Lung (tissue), 12 donors: ENCODE measurements around the gene VPS33A. TPM values are rescaled to one million over a fixed set of nuclear protein-coding genes. Genes with fewer than 3 reads are reported as not detected.

Experiments
- ATAC-seq: fragments of 200-7000 bp; cut with Tn5 transposase; one replicate; pipeline ENCODE4 v1.9.1; 2020; ENCODE audit warnings: moderate number of reproducible peaks; ENCODE audit not compliant: insufficient read depth, low FRiP score
- DNase-seq, 3 donors: peaks; one replicate each; pipeline ENCODE4 v3.0.0-alpha.2; 2013 to 2017
- H3K27ac ChIP-seq, 2 donors: one replicate each; pipeline ENCODE4 v1.5.1; 2013; ENCODE audit warnings: mild to moderate bottlenecking in 2 of 2, moderate library complexity in 2 of 2, control low read depth in 1 of 2, inconsistent platforms in 1 of 2, low read depth in 1 of 2, low read length in 1 of 2
- H3K27me3 ChIP-seq, 3 donors: one replicate each; pipeline ENCODE4 v1.5.1; 2013; ENCODE audit warnings: low read length in 2 of 3; ENCODE audit not compliant: control insufficient read depth in 3 of 3, insufficient read depth in 3 of 3
- H3K36me3 ChIP-seq, 4 donors: one replicate each; pipeline ENCODE4 v1.5.1; 2013; ENCODE audit warnings: low read length in 4 of 4, mild to moderate bottlenecking in 1 of 4, moderate library complexity in 1 of 4; ENCODE audit not compliant: control insufficient read depth in 4 of 4, insufficient read depth in 4 of 4
- H3K4me1 ChIP-seq, 5 donors: one replicate each; pipeline ENCODE4 v1.5.1; 2013; ENCODE audit warnings: low read length in 5 of 5, mild to moderate bottlenecking in 2 of 5, moderate library complexity in 1 of 5; ENCODE audit not compliant: control insufficient read depth in 5 of 5, insufficient read depth in 5 of 5
- H3K4me3 ChIP-seq: one replicate; pipeline ENCODE4 v1.5.1; 2013; ENCODE audit warnings: mild to moderate bottlenecking, control low read depth, moderate library complexity
- H3K9ac ChIP-seq, 2 donors: one replicate each; pipeline ENCODE4 v1.5.1; 2013; ENCODE audit warnings: low read length in 2 of 2, control low read depth in 1 of 2; ENCODE audit not compliant: insufficient read depth in 1 of 2
- H3K9me3 ChIP-seq, 4 donors: one replicate each; pipeline ENCODE4 v1.5.1; 2013; ENCODE audit warnings: low read length in 3 of 4, mild to moderate bottlenecking in 1 of 4, moderate library complexity in 1 of 4; ENCODE audit not compliant: control insufficient read depth in 4 of 4, insufficient read depth in 3 of 4
- CTCF ChIP-seq: IDR thresholded peaks from 2 replicates; pipeline ENCODE4 v1.5.1; 2012; ENCODE audit warnings: mild to moderate bottlenecking; ENCODE audit errors: control extremely low read depth, extremely low read depth
- WGBS, 2 donors: extraction: QIAGEN DNeasy Blood & Tissue Kit; methylation state at CpG; one replicate each; pipeline ENCODE4 v1.1.7; 2013; 5-methylcytosine and 5-hydroxymethylcytosine counted together
- polyA plus RNA-seq, 2 donors: library from polyadenylated mRNA; stranded (reverse); fragments of 200-250 nt; gene quantifications; one replicate each; pipeline ENCODE4 v1.2.1, GENCODE V29; 2013
- total RNA-seq, 2 donors: library from RNA; depleted of rRNA in 1 of 2; stranded (reverse); fragments of >200 nt in 1 of 2; gene quantifications; one replicate each; pipeline ENCODE4 v1.2.1, GENCODE V29; 2014 to 2021
- donor health status: control.
- donor health status: control.
- donor health status: Bipolar disorder and iron deficiency.
- donor health status: healthy.
- donor health status: DM: yes; HTN: yes; CAD: no.

The VPS33A gene
- total and polyA plus RNA-seq, 4 donors = 8.1 to 17.6 (median 15.4) TPM

DNA sequence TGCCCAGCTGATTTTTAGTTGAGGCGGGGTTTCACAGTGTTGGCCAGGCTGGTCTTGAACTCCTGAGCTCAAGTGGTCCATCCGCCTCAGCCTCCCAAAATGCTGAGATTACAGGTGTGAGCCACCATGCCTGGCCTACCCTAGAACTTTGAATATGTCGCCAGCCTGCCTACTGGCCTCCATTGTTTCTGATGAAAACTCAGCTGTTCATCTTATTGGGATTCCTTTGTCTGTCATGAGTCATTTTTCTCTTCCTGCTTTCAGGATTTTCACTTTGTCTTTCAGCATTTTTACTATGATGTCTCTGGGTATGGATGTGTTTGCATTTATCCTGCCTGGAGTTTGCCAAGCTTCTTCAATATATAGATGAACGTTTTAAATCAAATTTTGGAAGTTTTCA lies 70.9 kb downstream of the VPS33A start:
- Histone ChIP-seq H3K27ac (no peak overlapping the region), H3K27me3 (peaks cover 0 to 12% (median 3%) of the 10 kb centered on the region in 3 donors), H3K36me3 (no peaks in the 10 kb centered on the region), H3K4me1 (no peaks in the 10 kb centered on the region), H3K9ac (no peak overlapping the region), H3K4me3 (no peak overlapping the region), H3K9me3 (peaks cover 0 to 3% (median 0%) of the 10 kb centered on the region in 4 donors)
- DNase-seq (no peak), ATAC-seq (no peak)
- TF ChIP-seq CTCF = no peak
- 92% methylated on average over 4 of the region's 4 CpGs for WGBS, 2 donors

DNA sequence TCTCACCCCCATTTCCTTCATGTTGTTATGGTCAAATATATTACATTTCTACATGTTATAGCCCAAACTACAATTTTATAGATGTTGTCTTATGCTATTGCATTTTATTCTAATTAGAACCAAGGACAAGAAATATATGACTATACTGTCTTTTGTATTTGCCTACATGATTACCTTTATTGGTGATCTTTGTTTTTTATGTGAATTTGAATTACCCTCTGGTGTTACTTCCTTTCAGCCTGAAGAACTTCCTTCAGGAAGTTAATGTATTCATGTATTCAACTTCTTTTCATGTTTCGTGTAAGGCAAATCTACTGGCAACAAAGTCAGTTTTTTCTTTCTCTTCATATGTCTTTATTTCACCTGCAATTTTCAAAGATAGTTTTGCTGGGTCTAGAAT lies 71.5 kb downstream of the VPS33A start:
- H3K36me3 ChIP-seq = no peaks in the 10 kb centered on the region
- DNase-seq (no peak), ATAC-seq (no peak)
- no peak overlapping the region for H3K9ac ChIP-seq
- H3K27me3 ChIP-seq = peaks cover 0 to 6% (median 1%) of the 10 kb centered on the region in 3 donors
- peaks cover 0 to 3% (median 0%) of the 10 kb centered on the region in 4 donors for H3K9me3 ChIP-seq
- 65 to 69% methylated on average over 1 of the region's 1 CpG for WGBS, 2 donors
- H3K4me1 ChIP-seq = no peaks in the 10 kb centered on the region
- H3K27ac ChIP-seq = no peak overlapping the region
- H3K4me3 ChIP-seq = no peak overlapping the region
- no peak for TF ChIP-seq CTCF

GRCh38 chr12:122192441-122192840 lies 73.9 kb downstream of the VPS33A start:
- Histone ChIP-seq H3K36me3 (no peaks in the 10 kb centered on the region), H3K9ac (no peak overlapping the region), H3K27me3 (no peaks in the 10 kb centered on the region), H3K4me1 (no peaks in the 10 kb centered on the region), H3K4me3 (no peak overlapping the region), H3K9me3 (peaks cover 0 to 3% (median 0%) of the 10 kb centered on the region in 4 donors), H3K27ac (no peak overlapping the region)
- no peak for TF ChIP-seq CTCF
- ATAC-seq (no peak), DNase-seq (no peak)
- WGBS, 2 donors = 82 to 91% methylated on average over 11 of the region's 11 CpGs
